ENCODE measurements around the gene NPHS1. TPM values are rescaled to one million over a fixed set of nuclear protein-coding genes. Genes with fewer than 3 reads are reported as not detected.

The NPHS1 gene
- total RNA-seq, 4 donors from 2014 or later = not detected

- no peak overlapping the region for H3K4me3 ChIP-seq
- H3K36me3 ChIP-seq = no peaks in the 10 kb centered on the region
- no peaks in the 10 kb centered on the region for H3K4me1 ChIP-seq
- intact Hi-C loops (cut with DNase I; ENCODE audit: low total_unique reads) (no loop called here), in situ Hi-C loops (cut with MboI; ENCODE audit: low pct_ligation_motif_present in 1 of 4, low pct_unique_long_range_greater_than_20kb in 1 of 4, low sequenced_read_pairs in 3 of 4) (no loop called here)
- H3K27ac ChIP-seq = no peak overlapping the region
- H3K27me3 ChIP-seq = no peaks in the 10 kb centered on the region
- H3K9me3 ChIP-seq = no peaks in the 10 kb centered on the region
- no peak for TF ChIP-seq POLR2A (IDR thresholded peaks at IDR 0.05)
- TF ChIP-seq CTCF (IDR thresholded peaks at IDR 0.05) = no peak
- TF ChIP-seq POLR2AphosphoS5 (IDR thresholded peaks at IDR 0.05) = no peak
- TF ChIP-seq EP300 (IDR thresholded peaks at IDR 0.05; ENCODE audit: low read depth) = no peak
- DNase-seq = no peak
- WGBS, 2 donors (ENCODE audit: low coverage in 1 of 2) = 85% methylated on average over 9 of the region's 19 CpGs; no CpG with 5 or more reads in 1 of the 2 donors
These were observed 62.0 kb downstream of the NPHS1 start for GRCh38 chr19:35789978-35790944.

GRCh38 chr19:35789195-35789977, 62.9 kb downstream of the NPHS1 start:
- no peaks in the 10 kb centered on the region for H3K4me1 ChIP-seq
- H3K27me3 ChIP-seq = no peaks in the 10 kb centered on the region
- no peak overlapping the region for H3K4me3 ChIP-seq
- no peak overlapping the region for H3K27ac ChIP-seq
- 75% methylated on average over 10 of the region's 11 CpGs; no CpG with 5 or more reads in 1 of the 2 donors for WGBS, 2 donors (ENCODE audit: low coverage in 1 of 2)
- intact Hi-C loops (cut with DNase I; ENCODE audit: low total_unique reads) = no loop called here
- no peaks in the 10 kb centered on the region for H3K36me3 ChIP-seq
- no peak for DNase-seq
- in situ Hi-C loops (cut with MboI; ENCODE audit: low pct_ligation_motif_present in 1 of 4, low pct_unique_long_range_greater_than_20kb in 1 of 4, low sequenced_read_pairs in 3 of 4) = no loop called here
- no peak for TF ChIP-seq POLR2A (IDR thresholded peaks at IDR 0.05)
- TF ChIP-seq CTCF (IDR thresholded peaks at IDR 0.05) = no peak
- TF ChIP-seq EP300 (IDR thresholded peaks at IDR 0.05; ENCODE audit: low read depth) = no peak
- no peak for TF ChIP-seq POLR2AphosphoS5 (IDR thresholded peaks at IDR 0.05)
- H3K9me3 ChIP-seq = no peaks in the 10 kb centered on the region

DNA sequence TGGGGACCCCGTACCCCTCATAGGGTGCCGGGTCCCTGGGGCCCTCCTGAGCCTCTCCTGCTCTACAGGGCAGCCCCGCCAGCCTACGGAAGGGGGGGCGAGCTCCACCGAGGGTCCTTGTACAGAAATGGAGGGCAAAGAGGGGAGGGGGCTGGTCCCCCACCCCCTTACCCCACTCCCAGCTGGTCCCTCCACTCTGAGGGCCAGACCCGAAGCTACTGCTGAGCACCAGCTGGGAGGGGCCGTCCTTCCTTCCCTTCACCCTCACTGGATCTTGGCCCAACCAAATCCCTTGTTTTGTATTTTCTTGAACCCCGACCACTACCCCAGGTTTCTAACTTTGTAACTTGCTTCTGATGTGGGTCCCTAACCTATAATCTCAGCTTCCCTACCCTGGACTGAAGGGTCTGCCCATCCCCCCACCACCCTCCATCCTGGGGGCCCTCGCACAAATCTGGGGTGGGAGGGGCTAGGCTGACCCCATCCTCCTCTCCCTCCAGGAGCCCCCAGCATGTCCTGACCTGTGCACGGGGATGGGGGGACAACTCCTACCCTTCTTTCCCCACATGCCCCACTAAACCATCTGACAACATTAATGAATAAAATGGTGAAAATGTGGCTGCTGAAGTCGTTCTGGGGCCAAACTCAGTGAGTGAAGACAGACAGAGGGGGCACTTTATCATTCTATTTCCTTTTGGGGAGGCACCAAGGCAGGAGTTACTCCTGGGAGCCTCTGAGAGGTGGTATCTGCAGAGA, 63.9 kb downstream of the NPHS1 start:
- DNase-seq = no peak
- no peak overlapping the region for H3K27ac ChIP-seq
- no peaks in the 10 kb centered on the region for H3K36me3 ChIP-seq
- in situ Hi-C loops (cut with MboI; ENCODE audit: low pct_ligation_motif_present in 1 of 4, low pct_unique_long_range_greater_than_20kb in 1 of 4, low sequenced_read_pairs in 3 of 4) (no loop called here), intact Hi-C loops (cut with DNase I; ENCODE audit: low total_unique reads) (no loop called here)
- H3K4me3 ChIP-seq = no peak overlapping the region
- H3K4me1 ChIP-seq = no peaks in the 10 kb centered on the region
- no peaks in the 10 kb centered on the region for H3K9me3 ChIP-seq
- no peaks in the 10 kb centered on the region for H3K27me3 ChIP-seq
- WGBS, 2 donors (ENCODE audit: low coverage in 1 of 2) = 82% methylated on average over 11 of the region's 12 CpGs; no CpG with 5 or more reads in 1 of the 2 donors
- TF ChIP-seq EP300 (IDR thresholded peaks at IDR 0.05; ENCODE audit: low read depth) = no peak
- no peak for TF ChIP-seq POLR2A (IDR thresholded peaks at IDR 0.05)
- TF ChIP-seq CTCF (IDR thresholded peaks at IDR 0.05) = no peak
- TF ChIP-seq POLR2AphosphoS5 (IDR thresholded peaks at IDR 0.05) = no peak
